CD8-positive, alpha-beta memory T cell (primary cell): ENCODE measurements around the gene PLA2G6. TPM values are rescaled to one million over a fixed set of nuclear protein-coding genes. Genes with fewer than 3 reads are reported as not detected.

ENCODE experiments used
- CTCF ChIA-PET: fragments of 350-600 bp; sonication (Branson Sonifier 250); formaldehyde crosslinking; loops from one replicate; lab custom pipeline; 2021; ENCODE audit warnings: antibody characterized with exemption; lab: Charles Lee
- POLR2A ChIA-PET: fragments of 350-600 bp; sonication (Branson Sonifier 250); formaldehyde crosslinking; loops from one replicate; lab custom pipeline; 2021; ENCODE audit warnings: antibody characterized with exemption; lab: Charles Lee
- DNase-seq, 5 donors: peaks; one replicate each; pipeline versions ENCODE4 v3.0.0 to v3.0.0-alpha.2; 2020 to 2022; ENCODE audit warnings: mixed read lengths in 1 of 5
- H3K27ac ChIP-seq: one replicate; pipeline ENCODE4 v1.7.0; 2013; ENCODE audit warnings: low read depth, mild to moderate bottlenecking, low read length, moderate library complexity
- H3K27me3 ChIP-seq: 2 replicates; pipeline ENCODE4 v1.7.0; 2013; ENCODE audit warnings: low read length, mild to moderate bottlenecking; ENCODE audit not compliant: insufficient read depth, poor library complexity, severe bottlenecking
- H3K36me3 ChIP-seq: 2 replicates; pipeline ENCODE4 v1.7.0; 2013; ENCODE audit warnings: mild to moderate bottlenecking, low read length, moderate library complexity; ENCODE audit not compliant: insufficient read depth
- H3K4me1 ChIP-seq: 2 replicates; pipeline ENCODE4 v1.7.0; 2013; ENCODE audit warnings: mild to moderate bottlenecking, low read length, moderate library complexity; ENCODE audit not compliant: insufficient read depth
- H3K4me3 ChIP-seq: 2 replicates; pipeline ENCODE4 v1.7.0; 2013; ENCODE audit warnings: mild to moderate bottlenecking, low read length
- H3K9me3 ChIP-seq: 2 replicates; pipeline ENCODE4 v1.7.0; 2013; ENCODE audit warnings: mild to moderate bottlenecking, low read length
- H3K27ac Mint-ChIP-seq, 8 donors: one replicate each; pipeline ENCODE4 v1.8.0; 2020 to 2021; ENCODE audit warnings: mixed read lengths in 8 of 8, mild to moderate bottlenecking in 6 of 8, inconsistent platforms in 3 of 8, moderate library complexity in 3 of 8
- H3K27me3 Mint-ChIP-seq, 2 donors: one replicate each; pipeline ENCODE4 v1.8.0; 2020 to 2021; ENCODE audit warnings: mixed read lengths in 2 of 2, mild to moderate bottlenecking in 1 of 2, moderate library complexity in 1 of 2
- H3K36me3 Mint-ChIP-seq, 3 donors: one replicate each; pipeline ENCODE4 v1.8.0; 2020 to 2021; ENCODE audit warnings: mixed read lengths in 3 of 3, inconsistent platforms in 1 of 3, mild to moderate bottlenecking in 1 of 3
- H3K4me1 Mint-ChIP-seq, 3 donors: one replicate each; pipeline ENCODE4 v1.8.0; 2020 to 2021; ENCODE audit warnings: mixed read lengths in 3 of 3, inconsistent platforms in 1 of 3, mild to moderate bottlenecking in 1 of 3
- H3K4me3 Mint-ChIP-seq, 7 donors: one replicate each; pipeline ENCODE4 v1.8.0; 2020 to 2021; ENCODE audit warnings: mixed read lengths in 7 of 7, mild to moderate bottlenecking in 6 of 7, moderate library complexity in 4 of 7, inconsistent platforms in 2 of 7
- H3K9me3 Mint-ChIP-seq, 5 donors: one replicate each; pipeline ENCODE4 v1.8.0; 2020 to 2022; ENCODE audit warnings: mixed read lengths in 5 of 5, mild to moderate bottlenecking in 3 of 5, moderate library complexity in 2 of 5, inconsistent platforms in 1 of 5
- polyA plus RNA-seq: library from polyadenylated mRNA; unstranded; fragments of 300-500 nt; fragmentation: Illumina TruSeq; gene quantifications from one replicate; pipeline ENCODE4 v1.2.3, GENCODE V29; 2021
- total RNA-seq, 2 experiments: library from RNA; stranded (reverse); gene quantifications; one replicate each; pipeline ENCODE4 v1.2.3, GENCODE V29; 2021

Gene PLA2G6
- total and polyA plus RNA-seq, 3 experiments from 2014 or later = 5.6 to 34.1 (median 33.0) TPM

DNA sequence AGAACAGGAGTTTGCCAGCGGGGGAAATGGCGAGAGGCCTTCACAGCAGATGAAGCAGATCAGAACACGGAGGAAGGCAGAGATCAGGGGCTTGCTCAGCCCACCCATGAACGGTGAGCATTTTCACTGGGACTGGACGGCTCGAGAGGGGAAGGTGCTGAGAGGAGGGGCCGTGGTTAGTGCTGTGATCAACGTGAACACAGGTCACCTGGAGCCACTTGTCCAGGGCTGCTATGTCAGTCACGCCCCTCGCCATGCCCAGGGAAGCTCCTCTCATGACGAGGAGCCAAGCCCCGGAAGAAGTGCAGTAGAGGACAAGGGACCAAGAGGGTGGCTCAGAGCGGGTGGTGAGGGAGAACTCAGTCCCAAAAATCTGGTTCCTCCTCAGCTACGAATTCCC, 7.0 kb downstream of the PLA2G6 start:
- Mint-ChIP-seq H3K27ac (peak overlapping the region in 4 of 8 donors; percentile 54 to 96 (median 86)), H3K27me3 (no peaks in the 10 kb centered on the region), H3K4me1 (peaks cover 48 to 61% (median 61%) of the 10 kb centered on the region in 3 donors), H3K4me3 (no peak overlapping the region), H3K36me3 (peaks cover 0 to 11% (median 5%) of the 10 kb centered on the region in 3 donors), H3K9me3 (no peaks in the 10 kb centered on the region)
- ChIA-PET CTCF (no interaction called here), POLR2A (no interaction called here)
- Histone ChIP-seq H3K27me3 (no peaks in the 10 kb centered on the region), H3K9me3 (no peaks in the 10 kb centered on the region), H3K4me3 (no peak overlapping the region), H3K27ac (no peak overlapping the region), H3K4me1 (peaks cover 44% of the 10 kb centered on the region), H3K36me3 (no peaks in the 10 kb centered on the region)
- no peak for DNase-seq

DNA sequence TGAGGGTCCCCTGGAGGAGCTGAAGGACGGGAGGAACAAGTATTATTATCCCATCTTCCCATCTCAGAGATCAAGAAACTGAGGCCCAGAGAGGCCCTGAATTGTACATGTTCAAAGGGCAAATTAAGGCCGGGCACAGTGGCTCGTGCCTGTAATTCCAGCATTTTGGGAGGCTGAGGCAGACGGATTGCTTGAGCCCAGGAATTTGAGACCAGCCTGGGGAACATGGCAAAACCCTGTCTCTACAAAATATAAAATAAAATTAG, 8.1 kb downstream of the PLA2G6 start:
- H3K4me1 ChIP-seq = peaks cover 43% of the 10 kb centered on the region
- ChIA-PET CTCF (no interaction called here), POLR2A (no interaction called here)
- Mint-ChIP-seq H3K27ac (peak overlapping the region in 6 of 8 donors; percentile 81 to 98 (median 95)), H3K27me3 (no peaks in the 10 kb centered on the region), H3K36me3 (peaks cover 0 to 20% (median 6%) of the 10 kb centered on the region in 3 donors), H3K4me3 (no peak overlapping the region), H3K9me3 (no peaks in the 10 kb centered on the region), H3K4me1 (peaks cover 43 to 53% (median 51%) of the 10 kb centered on the region in 3 donors)
- H3K4me3 ChIP-seq = no peak overlapping the region
- H3K27me3 ChIP-seq = no peaks in the 10 kb centered on the region
- no peak overlapping the region for H3K27ac ChIP-seq
- DNase-seq = no peak
- peaks cover 6% of the 10 kb centered on the region for H3K36me3 ChIP-seq
- no peaks in the 10 kb centered on the region for H3K9me3 ChIP-seq

DNA sequence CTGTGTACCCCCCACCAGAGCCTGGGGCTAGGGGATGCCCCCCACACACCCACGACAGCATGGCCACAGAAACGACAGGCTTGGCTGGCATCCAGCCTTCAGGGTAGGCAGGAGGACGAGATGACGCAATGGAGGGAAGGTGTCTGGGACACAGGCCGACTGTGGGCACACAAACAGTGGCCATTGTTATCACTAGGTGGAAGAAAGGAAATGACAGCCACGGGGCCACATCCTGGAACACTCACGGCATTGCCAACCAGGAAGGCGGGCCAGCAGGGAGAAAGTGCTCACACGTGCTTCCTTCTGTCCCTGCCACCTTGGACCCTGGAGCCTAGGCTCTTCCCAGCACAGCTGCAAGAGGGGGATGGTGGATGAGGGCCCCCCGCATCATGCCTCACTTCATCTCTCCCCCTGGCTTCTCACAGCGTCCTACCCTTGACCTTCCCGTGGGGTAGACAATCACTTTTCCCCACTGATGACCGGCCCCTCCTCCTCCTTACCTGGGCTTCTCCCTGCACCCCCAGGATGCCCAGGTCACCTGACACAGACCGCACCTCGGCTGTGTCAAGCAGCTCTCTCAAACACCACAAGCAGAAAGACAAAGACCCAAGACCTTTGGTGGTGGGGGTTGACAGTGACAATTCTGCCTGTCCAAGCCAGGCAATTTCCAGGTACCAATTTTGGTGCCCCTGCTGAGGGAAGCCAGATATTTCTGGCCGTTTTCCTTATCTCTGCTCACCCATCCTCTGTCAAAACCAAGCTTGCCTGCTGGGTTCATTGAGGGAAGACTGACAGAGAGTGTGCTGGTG, 8.6 kb downstream of the PLA2G6 start:
- Mint-ChIP-seq H3K27ac (peak overlapping the region; percentile 61 to 98 (median 94)), H3K4me3 (peak overlapping the region in 6 of 7 donors; percentile 28 to 54 (median 42)), H3K36me3 (peaks cover 0 to 23% (median 7%) of the 10 kb centered on the region in 3 donors), H3K4me1 (peaks cover 43 to 51% (median 49%) of the 10 kb centered on the region in 3 donors), H3K27me3 (no peaks in the 10 kb centered on the region), H3K9me3 (no peaks in the 10 kb centered on the region)
- Histone ChIP-seq H3K4me3 (no peak overlapping the region), H3K27me3 (no peaks in the 10 kb centered on the region), H3K9me3 (no peaks in the 10 kb centered on the region), H3K4me1 (peaks cover 43% of the 10 kb centered on the region), H3K27ac (no peak overlapping the region), H3K36me3 (peaks cover 6% of the 10 kb centered on the region)
- POLR2A ChIA-PET = no interaction called here
- CTCF ChIA-PET = interaction anchor here (0.9 kb wide), 1 partner anchor 38 kb away, joined by 3 read pairs; no protein-coding TSS in a partner anchor
- peak; percentile 49 to 79 (median 62) for DNase-seq

DNA sequence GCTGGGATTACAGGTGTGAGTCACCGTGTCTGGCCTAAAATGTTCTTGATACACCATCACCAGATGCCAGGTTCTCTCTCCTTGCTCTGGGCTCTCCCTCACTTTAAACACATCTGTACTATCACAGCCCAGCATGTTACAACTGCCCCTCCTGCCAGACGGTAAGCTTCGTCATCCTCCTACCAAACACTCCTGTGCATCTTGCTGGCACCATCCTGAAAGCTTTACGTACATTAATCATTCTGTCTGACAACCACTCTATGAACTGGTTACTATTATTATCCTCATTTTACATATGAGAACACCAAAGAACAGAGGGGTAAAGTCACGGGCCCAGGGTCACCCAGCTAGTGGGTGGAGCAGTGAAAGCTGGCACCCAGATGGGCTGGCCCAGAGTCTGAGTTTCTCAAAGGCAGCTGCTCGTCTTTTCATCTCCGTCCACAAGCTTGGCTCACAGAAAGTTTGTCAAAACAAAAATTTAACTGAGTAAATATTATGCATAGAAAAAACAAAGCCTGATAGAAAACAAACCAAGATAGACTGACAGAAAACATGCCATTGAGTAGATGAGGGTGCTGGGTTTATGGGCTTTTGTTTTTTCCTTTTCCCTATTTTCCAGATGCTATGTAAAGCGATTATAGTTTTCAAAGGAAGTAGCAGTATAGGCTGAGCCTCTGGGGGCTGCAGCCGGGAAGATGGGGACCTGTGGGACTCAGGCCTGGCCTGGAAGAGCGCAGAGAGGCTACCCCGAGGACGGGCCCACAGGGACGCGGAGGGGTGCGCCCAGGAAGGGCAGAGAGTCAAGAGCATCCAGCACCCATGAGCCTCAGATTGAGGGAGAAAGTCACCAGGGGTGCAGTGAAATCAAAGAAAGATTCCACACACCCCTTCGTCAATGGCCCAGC, 9.5 kb downstream of the PLA2G6 start:
- peak overlapping the region; percentile 61 to 98 (median 94) for H3K27ac Mint-ChIP-seq
- peaks cover 43 to 44% (median 43%) of the 10 kb centered on the region in 3 donors for H3K4me1 Mint-ChIP-seq
- peak overlapping the region in 4 of 7 donors; percentile 32 to 77 (median 42) for H3K4me3 Mint-ChIP-seq
- Histone ChIP-seq H3K36me3 (peaks cover 9% of the 10 kb centered on the region), H3K27ac (no peak overlapping the region), H3K27me3 (no peaks in the 10 kb centered on the region), H3K4me3 (no peak overlapping the region), H3K4me1 (peaks cover 38% of the 10 kb centered on the region), H3K9me3 (no peaks in the 10 kb centered on the region)
- no peak for DNase-seq
- H3K36me3 Mint-ChIP-seq = peaks cover 0 to 31% (median 10%) of the 10 kb centered on the region in 3 donors
- H3K27me3 Mint-ChIP-seq = no peaks in the 10 kb centered on the region
- POLR2A ChIA-PET = no interaction called here
- CTCF ChIA-PET = interaction anchor here (0.9 to 1.7 kb wide), 2 partner anchors 38 to 120 kb away, joined by 3 to 6 read pairs; no protein-coding TSS in a partner anchor
- no peaks in the 10 kb centered on the region for H3K9me3 Mint-ChIP-seq

DNA sequence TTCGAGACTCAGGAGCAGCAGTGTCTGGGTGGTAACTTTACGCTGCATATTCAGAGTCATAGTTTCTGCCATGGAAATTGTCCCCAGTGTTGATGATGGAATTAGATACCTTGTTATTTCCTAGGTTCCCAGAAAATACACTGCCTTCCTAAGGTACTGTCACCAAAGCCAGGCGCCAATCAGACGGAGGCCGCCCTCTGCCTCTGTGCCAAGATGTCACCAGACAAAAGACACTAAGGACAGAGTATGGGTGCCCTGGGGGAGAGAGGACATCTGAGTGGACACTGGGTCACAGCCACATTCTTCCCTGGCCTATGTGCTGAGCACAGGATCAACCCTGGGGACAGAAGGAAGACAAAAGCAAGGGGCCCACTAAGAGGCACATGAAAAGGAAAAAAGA, 11.2 kb downstream of the PLA2G6 start:
- H3K27me3 ChIP-seq = no peaks in the 10 kb centered on the region
- Mint-ChIP-seq H3K4me1 (peaks cover 26 to 30% (median 26%) of the 10 kb centered on the region in 3 donors), H3K27me3 (no peaks in the 10 kb centered on the region), H3K4me3 (no peak overlapping the region), H3K9me3 (no peaks in the 10 kb centered on the region), H3K27ac (peak overlapping the region in 5 of 8 donors; percentile 30 to 84 (median 65)), H3K36me3 (peaks cover 0 to 41% (median 14%) of the 10 kb centered on the region in 3 donors)
- peaks cover 21% of the 10 kb centered on the region for H3K4me1 ChIP-seq
- no peak overlapping the region for H3K27ac ChIP-seq
- no peaks in the 10 kb centered on the region for H3K9me3 ChIP-seq
- peaks cover 9% of the 10 kb centered on the region for H3K36me3 ChIP-seq
- no peak overlapping the region for H3K4me3 ChIP-seq
- ChIA-PET CTCF (interaction anchor here (1.7 kb wide), 1 partner anchor 118 kb away, joined by 6 read pairs; no protein-coding TSS in a partner anchor), POLR2A (no interaction called here)
- no peak for DNase-seq

DNA sequence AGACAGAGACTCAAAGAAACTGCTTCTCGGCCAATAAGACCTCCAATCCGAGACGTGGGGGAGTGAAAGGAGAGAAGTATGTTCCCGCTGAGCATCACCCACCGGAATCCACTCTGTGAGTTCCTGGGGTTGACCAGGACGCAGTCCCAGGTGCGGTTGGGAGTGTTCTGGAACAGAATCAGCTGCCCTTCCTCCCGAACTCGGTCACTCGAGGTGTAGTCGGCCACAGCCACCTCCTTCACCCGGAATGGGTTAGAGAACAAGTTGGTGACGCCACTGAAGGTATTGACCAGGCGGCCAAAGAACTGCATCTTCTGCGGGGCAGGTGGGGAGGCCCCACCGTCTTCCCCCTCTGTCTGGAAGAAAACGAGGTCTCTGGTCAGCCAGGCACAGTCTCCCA, 12.5 kb downstream of the PLA2G6 start:
- peaks cover 0 to 1% of the 10 kb centered on the region in 2 donors for H3K27me3 Mint-ChIP-seq
- peaks cover 23 to 26% (median 25%) of the 10 kb centered on the region in 3 donors for H3K4me1 Mint-ChIP-seq
- ChIA-PET POLR2A (no interaction called here), CTCF (no interaction called here)
- no peak overlapping the region for H3K4me3 ChIP-seq
- H3K27me3 ChIP-seq = no peaks in the 10 kb centered on the region
- H3K27ac ChIP-seq = no peak overlapping the region
- peaks cover 17% of the 10 kb centered on the region for H3K4me1 ChIP-seq
- no peak overlapping the region for H3K4me3 Mint-ChIP-seq
- DNase-seq = no peak
- peaks cover 9% of the 10 kb centered on the region for H3K36me3 ChIP-seq
- H3K36me3 Mint-ChIP-seq = peaks cover 0 to 53% (median 17%) of the 10 kb centered on the region in 3 donors
- no peaks in the 10 kb centered on the region for H3K9me3 Mint-ChIP-seq
- no peaks in the 10 kb centered on the region for H3K9me3 ChIP-seq
- H3K27ac Mint-ChIP-seq = no peak overlapping the region

DNA sequence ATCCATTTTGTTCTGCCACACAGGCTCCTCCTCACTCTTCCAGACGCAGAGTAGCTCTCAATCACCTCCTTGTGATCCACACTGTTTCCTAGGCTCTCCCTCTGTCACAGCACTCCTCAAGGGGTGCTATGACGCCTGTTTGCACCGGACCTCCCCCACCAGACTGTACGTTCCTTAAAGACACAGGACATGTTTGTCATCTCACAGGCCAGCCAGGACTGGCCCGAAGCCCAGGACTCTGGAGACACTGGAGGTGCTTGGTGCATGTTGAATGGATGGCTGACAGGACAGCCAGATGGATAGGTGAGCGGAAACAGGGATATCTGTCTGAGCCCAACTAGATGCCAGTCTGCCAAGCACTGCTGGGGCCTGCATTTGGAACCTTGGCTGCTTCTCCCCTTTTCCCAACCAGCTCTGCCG, 13.6 kb downstream of the PLA2G6 start:
- no peak overlapping the region for H3K27ac ChIP-seq
- DNase-seq = no peak
- POLR2A ChIA-PET = interaction anchor here (0.9 kb wide), 1 partner anchor 34 kb away, joined by 4 read pairs; no protein-coding TSS in a partner anchor
- no peak overlapping the region for H3K4me3 ChIP-seq
- H3K9me3 ChIP-seq = no peaks in the 10 kb centered on the region
- no peaks in the 10 kb centered on the region for H3K27me3 ChIP-seq
- Mint-ChIP-seq H3K9me3 (no peaks in the 10 kb centered on the region), H3K4me1 (peaks cover 18 to 20% (median 18%) of the 10 kb centered on the region in 3 donors), H3K4me3 (no peak overlapping the region), H3K27ac (peak overlapping the region in 1 of 8 donors; percentile 82), H3K36me3 (peaks cover 0 to 64% (median 17%) of the 10 kb centered on the region in 3 donors), H3K27me3 (peaks cover 0 to 1% of the 10 kb centered on the region in 2 donors)
- H3K4me1 ChIP-seq = peaks cover 12% of the 10 kb centered on the region
- CTCF ChIA-PET = no interaction called here
- peaks cover 9% of the 10 kb centered on the region for H3K36me3 ChIP-seq
